Measurements from ENCODE around the gene ZNF738.
"Not testable (repeated sequence)": the region's sequence is repeated elsewhere in the genome, so short reads cannot be mapped to it uniquely, and the experiment has no call there.

ZNF738 gene

DNA sequence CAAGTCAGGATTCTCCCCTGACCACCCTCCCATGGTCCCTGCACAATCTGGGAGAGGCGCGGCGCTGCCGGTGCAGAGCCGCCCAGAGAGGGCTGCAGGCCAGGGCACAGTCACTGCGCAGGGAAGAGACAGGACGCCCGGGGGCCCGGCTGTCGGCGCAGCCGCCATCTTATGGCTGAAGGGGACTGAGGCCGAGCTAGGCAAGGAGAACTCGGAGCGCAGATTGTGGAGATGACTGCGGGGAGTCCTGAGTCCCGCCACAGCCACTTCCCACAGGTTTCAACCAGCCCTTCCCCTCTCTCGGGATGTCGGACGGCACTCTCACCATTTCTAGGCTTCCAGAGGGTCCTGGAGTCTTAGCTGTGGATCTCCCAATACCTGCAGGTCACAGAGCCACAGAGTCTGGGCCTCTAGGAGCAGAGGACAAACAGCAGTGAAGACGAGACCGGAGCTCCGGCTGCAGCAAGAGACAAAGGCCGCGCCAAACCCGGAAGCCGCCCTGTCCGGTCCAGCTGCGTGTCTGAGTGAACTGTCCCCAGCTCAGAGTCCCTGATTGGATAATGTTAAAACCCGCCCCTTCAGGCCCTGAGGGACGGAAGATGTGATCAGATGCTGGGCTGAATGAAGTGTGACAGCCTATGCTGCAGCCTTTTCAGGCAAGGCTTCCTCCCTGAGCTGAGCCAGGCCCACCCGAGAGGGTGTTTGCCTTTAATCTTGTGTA is 29.8 kb upstream of the ZNF738 start, which contains the start of gene ZNF708:
TSS of gene ZNF708 (minus strand) at position 526 of the 721 bp plus-strand sequence. CDS start at position 328, 198 bp downstream.
- H3K4me1 ChIP-seq (ENCODE audit: control insufficient read depth in 5 of 5, insufficient read depth in 5 of 5, low read length in 5 of 5), result peaks cover 0 to 14% (median 13%) of the 10 kb centered on the region in 5 donors
- peak within 1 kb of the TSS; percentile 90 for H3K27ac ChIP-seq (ENCODE audit: low read depth, low read length)
- H3K36me3 ChIP-seq (ENCODE audit: control insufficient read depth in 5 of 5, insufficient read depth in 5 of 5, low read length in 5 of 5), result peaks cover 0 to 6% (median 0%) of the 10 kb centered on the region in 5 donors
- H3K9ac ChIP-seq (ENCODE audit: low read length in 5 of 5), result peak within 1 kb of the TSS; percentile 83 to 99 (median 90)
- peak within 1 kb of the TSS; percentile 95 to 100 (median 99) for H3K4me3 ChIP-seq (ENCODE audit: low read depth in 1 of 5, low read length in 5 of 5)
- no peaks in the 10 kb centered on the region for H3K9me3 ChIP-seq (ENCODE audit: control insufficient read depth in 5 of 5, low read length in 5 of 5)
- H3K27me3 ChIP-seq (ENCODE audit: control insufficient read depth in 5 of 5, insufficient read depth in 4 of 5, low read length in 5 of 5), result no peaks in the 10 kb centered on the region

DNA sequence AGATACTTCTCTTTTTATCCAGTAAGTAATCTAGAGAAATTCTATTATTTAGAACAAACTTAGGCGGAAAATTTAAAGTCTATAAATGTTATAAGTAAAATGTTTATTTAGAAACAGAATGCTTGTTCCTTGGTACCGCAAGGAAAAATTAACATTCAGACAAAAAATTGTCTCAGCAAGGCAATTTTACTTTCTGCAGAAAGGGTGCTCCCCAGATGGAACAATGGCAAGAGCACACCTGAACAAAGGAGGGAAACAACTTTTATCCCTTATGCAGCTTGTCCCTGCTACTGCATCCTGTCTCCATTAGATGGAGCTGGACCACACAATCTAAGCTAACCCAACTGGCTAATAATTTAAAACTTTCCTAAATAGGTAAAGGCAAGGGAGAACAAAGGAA is 23.1 kb upstream of the ZNF738 start:
- H3K27me3 ChIP-seq (ENCODE audit: control insufficient read depth in 5 of 5, insufficient read depth in 4 of 5, low read length in 5 of 5), result no peaks in the 10 kb centered on the region
- no peak overlapping the region for H3K9ac ChIP-seq (ENCODE audit: low read length in 5 of 5)
- no peak overlapping the region for H3K4me3 ChIP-seq (ENCODE audit: low read depth in 1 of 5, low read length in 5 of 5)
- peaks cover 3 to 20% (median 13%) of the 10 kb centered on the region in 5 donors for H3K9me3 ChIP-seq (ENCODE audit: control insufficient read depth in 5 of 5, low read length in 5 of 5)
- no peaks in the 10 kb centered on the region for H3K36me3 ChIP-seq (ENCODE audit: control insufficient read depth in 5 of 5, insufficient read depth in 5 of 5, low read length in 5 of 5)
- H3K4me1 ChIP-seq (ENCODE audit: control insufficient read depth in 5 of 5, insufficient read depth in 5 of 5, low read length in 5 of 5), result no peaks in the 10 kb centered on the region
- no peak overlapping the region for H3K27ac ChIP-seq (ENCODE audit: low read depth, low read length)

DNA sequence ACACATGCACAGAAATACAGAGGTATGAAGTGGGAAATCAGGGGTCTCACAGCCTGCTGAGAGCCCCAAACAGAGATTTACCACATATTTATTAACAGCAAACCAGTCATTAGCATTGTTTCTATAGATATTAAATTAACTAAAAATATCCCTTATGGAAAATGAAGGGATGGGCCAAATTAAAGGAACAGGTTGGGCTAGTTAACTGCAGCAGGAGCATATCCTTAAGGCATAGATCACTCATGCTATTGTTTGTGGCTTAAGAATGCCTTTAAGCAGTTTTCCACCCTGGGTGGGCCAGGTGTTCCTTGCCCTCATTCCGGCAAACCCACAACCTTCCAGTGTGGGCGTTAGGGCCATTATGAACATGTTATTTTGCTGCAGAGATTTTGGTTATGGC is 14.0 kb upstream of the ZNF738 start:
- peaks cover 2 to 13% (median 7%) of the 10 kb centered on the region in 5 donors for H3K9me3 ChIP-seq (ENCODE audit: control insufficient read depth in 5 of 5, low read length in 5 of 5)
- H3K27ac ChIP-seq (ENCODE audit: low read depth, low read length); H3K4me3 ChIP-seq (ENCODE audit: low read depth in 1 of 5, low read length in 5 of 5); H3K36me3 ChIP-seq (ENCODE audit: control insufficient read depth in 5 of 5, insufficient read depth in 5 of 5, low read length in 5 of 5); H3K27me3 ChIP-seq (ENCODE audit: control insufficient read depth in 5 of 5, insufficient read depth in 4 of 5, low read length in 5 of 5); H3K9ac ChIP-seq (ENCODE audit: low read length in 5 of 5); H3K4me1 ChIP-seq (ENCODE audit: control insufficient read depth in 5 of 5, insufficient read depth in 5 of 5, low read length in 5 of 5): not testable (repeated sequence)

DNA sequence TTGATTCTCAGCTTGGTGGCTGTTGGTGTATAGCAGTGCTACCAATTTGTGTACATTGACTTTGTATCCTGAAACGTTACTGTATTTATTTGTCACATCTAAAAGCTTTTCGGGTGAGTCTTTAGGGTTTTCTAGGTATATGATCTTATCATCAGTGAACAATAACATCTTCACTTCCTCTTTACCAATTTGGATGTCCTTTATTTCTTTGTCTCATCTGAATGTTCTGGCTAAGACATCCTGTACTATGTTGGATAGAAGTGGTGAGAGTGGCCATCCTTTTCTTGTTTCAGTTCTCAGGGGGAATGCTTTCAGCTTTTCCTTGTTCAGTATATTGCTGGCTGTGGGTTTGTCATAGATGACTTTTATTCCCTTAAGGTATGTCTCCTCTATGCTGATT is 6.0 kb upstream of the ZNF738 start:
- Histone ChIP-seq H3K27me3 (ENCODE audit: control insufficient read depth in 5 of 5, insufficient read depth in 4 of 5, low read length in 5 of 5) (no peaks in the 10 kb centered on the region), H3K4me3 (ENCODE audit: low read depth in 1 of 5, low read length in 5 of 5) (no peak overlapping the region), H3K36me3 (ENCODE audit: control insufficient read depth in 5 of 5, insufficient read depth in 5 of 5, low read length in 5 of 5) (no peaks in the 10 kb centered on the region), H3K9ac (ENCODE audit: low read length in 5 of 5) (no peak overlapping the region), H3K4me1 (ENCODE audit: control insufficient read depth in 5 of 5, insufficient read depth in 5 of 5, low read length in 5 of 5) (no peaks in the 10 kb centered on the region), H3K9me3 (ENCODE audit: control insufficient read depth in 5 of 5, low read length in 5 of 5) (peaks cover 2 to 5% (median 4%) of the 10 kb centered on the region in 5 donors), H3K27ac (ENCODE audit: low read depth, low read length) (no peak overlapping the region)

DNA sequence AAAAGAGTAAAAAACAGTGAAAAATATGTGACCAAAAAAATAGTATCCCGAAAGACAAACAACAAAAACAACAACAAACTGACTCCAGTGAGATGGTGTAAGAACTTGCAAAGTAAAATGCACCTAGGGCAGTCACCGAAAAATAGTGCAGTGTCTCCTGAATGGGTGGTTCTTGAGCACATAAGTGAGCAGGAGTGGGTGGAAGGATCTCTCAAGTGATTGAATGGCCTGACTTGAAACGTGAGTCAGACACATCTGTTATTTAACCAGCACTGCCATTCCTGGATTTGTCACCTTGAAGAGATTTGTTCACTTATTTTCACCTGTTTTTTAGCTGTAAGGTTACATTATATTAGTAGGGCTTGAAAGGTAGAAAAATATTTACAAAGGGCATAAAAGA is 3.5 kb downstream of the ZNF738 start:
- Histone ChIP-seq H3K36me3 (ENCODE audit: control insufficient read depth in 5 of 5, insufficient read depth in 5 of 5, low read length in 5 of 5) (peaks cover 0 to 12% (median 3%) of the 10 kb centered on the region in 5 donors), H3K9ac (ENCODE audit: low read length in 5 of 5) (no peak overlapping the region), H3K27ac (ENCODE audit: low read depth, low read length) (no peak overlapping the region), H3K9me3 (ENCODE audit: control insufficient read depth in 5 of 5, low read length in 5 of 5) (no peaks in the 10 kb centered on the region), H3K4me1 (ENCODE audit: control insufficient read depth in 5 of 5, insufficient read depth in 5 of 5, low read length in 5 of 5) (peaks cover 2 to 13% (median 4%) of the 10 kb centered on the region in 5 donors), H3K4me3 (ENCODE audit: low read depth in 1 of 5, low read length in 5 of 5) (no peak overlapping the region), H3K27me3 (ENCODE audit: control insufficient read depth in 5 of 5, insufficient read depth in 4 of 5, low read length in 5 of 5) (no peaks in the 10 kb centered on the region)

DNA sequence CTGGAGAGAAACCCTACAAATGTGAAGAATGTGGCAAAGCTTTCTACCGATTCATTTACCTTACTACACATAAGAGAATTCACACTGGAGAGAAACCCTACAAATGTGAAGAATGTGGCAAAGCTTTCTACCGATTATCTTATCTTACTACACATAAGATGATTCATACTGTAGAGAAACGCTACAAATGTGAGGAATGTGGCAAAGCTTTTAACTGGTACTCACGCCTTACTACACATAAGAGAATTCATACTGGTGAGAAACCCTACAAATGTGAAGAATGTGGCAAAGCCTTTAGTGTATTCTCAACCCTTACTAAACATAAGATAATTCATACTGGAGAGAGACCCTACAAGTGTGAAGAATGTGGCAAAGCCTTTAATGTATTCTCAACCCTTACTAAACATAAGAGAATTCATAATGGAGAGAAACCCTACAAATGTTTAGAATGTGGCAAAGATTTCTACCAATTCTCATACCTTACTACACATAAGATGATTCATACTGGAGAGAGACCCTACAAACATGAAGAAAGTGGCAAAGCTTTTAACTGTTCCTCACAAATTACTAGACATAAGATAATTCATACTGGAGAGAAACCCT is 25.3 kb downstream of the ZNF738 start:
- Histone ChIP-seq H3K4me3 (ENCODE audit: low read depth in 1 of 5, low read length in 5 of 5) (peak overlapping the region in 4 of 5 donors; percentile 29 to 50 (median 40)), H3K4me1 (ENCODE audit: control insufficient read depth in 5 of 5, insufficient read depth in 5 of 5, low read length in 5 of 5) (no peaks in the 10 kb centered on the region), H3K27me3 (ENCODE audit: control insufficient read depth in 5 of 5, insufficient read depth in 4 of 5, low read length in 5 of 5) (no peaks in the 10 kb centered on the region), H3K27ac (ENCODE audit: low read depth, low read length) (no peak overlapping the region), H3K36me3 (ENCODE audit: control insufficient read depth in 5 of 5, insufficient read depth in 5 of 5, low read length in 5 of 5) (peaks cover 0 to 13% (median 8%) of the 10 kb centered on the region in 5 donors), H3K9me3 (ENCODE audit: control insufficient read depth in 5 of 5, low read length in 5 of 5) (peaks cover 33 to 73% (median 72%) of the 10 kb centered on the region in 5 donors), H3K9ac (ENCODE audit: low read length in 5 of 5) (no peak overlapping the region)

DNA sequence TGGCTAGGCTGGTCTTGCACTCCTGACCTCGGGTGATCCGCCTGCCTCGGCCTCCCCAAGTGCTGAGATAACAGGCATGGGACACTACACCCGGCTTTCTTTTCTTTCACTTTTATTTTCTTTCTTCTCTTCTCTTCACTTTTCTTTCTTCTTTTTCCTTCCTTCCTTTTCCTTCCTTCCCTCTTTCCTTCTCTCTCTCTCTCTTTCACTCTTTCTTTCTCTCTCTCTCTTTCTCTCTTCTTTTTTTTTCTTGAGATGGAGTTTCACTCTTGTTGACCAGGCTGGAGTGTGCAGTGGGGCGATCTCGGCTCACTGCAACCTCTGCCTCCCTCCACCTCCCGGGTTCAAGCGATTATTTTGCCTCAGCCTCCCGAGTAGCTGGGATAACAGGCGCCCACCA is 37.3 kb downstream of the ZNF738 start:
- H3K9me3 ChIP-seq (ENCODE audit: control insufficient read depth in 5 of 5, low read length in 5 of 5), result no peaks in the 10 kb centered on the region
- H3K36me3 ChIP-seq (ENCODE audit: control insufficient read depth in 5 of 5, insufficient read depth in 5 of 5, low read length in 5 of 5), result peaks cover 0 to 8% (median 3%) of the 10 kb centered on the region in 5 donors
- H3K27me3 ChIP-seq (ENCODE audit: control insufficient read depth in 5 of 5, insufficient read depth in 4 of 5, low read length in 5 of 5), result no peaks in the 10 kb centered on the region
- H3K9ac ChIP-seq (ENCODE audit: low read length in 5 of 5), result no peak overlapping the region
- peaks cover 5 to 17% (median 12%) of the 10 kb centered on the region in 5 donors for H3K4me1 ChIP-seq (ENCODE audit: control insufficient read depth in 5 of 5, insufficient read depth in 5 of 5, low read length in 5 of 5)
- H3K27ac ChIP-seq (ENCODE audit: low read depth, low read length), result no peak overlapping the region
- no peak overlapping the region for H3K4me3 ChIP-seq (ENCODE audit: low read depth in 1 of 5, low read length in 5 of 5)

DNA sequence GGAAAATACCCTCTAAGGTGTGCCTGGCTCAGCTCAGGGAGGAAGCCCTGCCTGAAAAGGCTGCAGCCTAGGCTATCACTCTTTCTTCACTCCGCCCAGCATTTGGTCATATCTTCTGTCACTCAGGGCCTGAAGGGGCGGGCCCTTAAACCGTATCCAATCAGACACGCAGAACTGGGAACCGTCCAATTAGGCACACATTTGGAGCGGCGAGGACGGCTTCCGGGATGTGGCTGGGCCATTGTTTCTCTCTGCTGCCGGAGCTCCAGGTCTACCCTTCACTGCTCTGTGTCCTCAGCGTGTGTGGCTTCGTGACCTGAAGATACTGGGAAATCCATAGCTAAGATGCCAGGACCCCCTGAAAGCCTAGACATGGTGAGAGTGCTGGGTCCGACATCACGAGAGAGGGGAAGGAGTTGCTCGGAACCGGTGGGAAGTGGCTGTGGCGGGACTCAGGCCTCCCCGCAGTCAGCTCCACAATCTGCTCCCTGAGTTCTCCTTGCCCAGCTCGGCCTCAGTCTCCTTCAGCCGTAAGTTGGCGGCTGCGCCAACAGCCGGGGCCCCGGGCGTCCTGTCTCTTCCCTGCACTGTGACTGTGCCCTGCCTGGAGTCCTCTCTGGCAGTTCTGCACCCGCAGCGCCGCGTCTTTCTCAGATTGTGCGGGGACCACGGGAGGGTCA is 38.2 kb downstream of the ZNF738 start, which contains the start of gene ZNF493:
TSS of gene ZNF493 (plus strand) at position 241 of the 680 bp plus-strand sequence. CDS start at position 346, 105 bp downstream.
- peak within 1 kb of the TSS; percentile 98 to 100 (median 100) for H3K4me3 ChIP-seq (ENCODE audit: low read depth in 1 of 5, low read length in 5 of 5)
- peak within 1 kb of the TSS; percentile 87 to 98 (median 92) for H3K9ac ChIP-seq (ENCODE audit: low read length in 5 of 5)
- peaks cover 5 to 17% (median 12%) of the 10 kb centered on the region in 5 donors for H3K4me1 ChIP-seq (ENCODE audit: control insufficient read depth in 5 of 5, insufficient read depth in 5 of 5, low read length in 5 of 5)
- no peaks in the 10 kb centered on the region for H3K27me3 ChIP-seq (ENCODE audit: control insufficient read depth in 5 of 5, insufficient read depth in 4 of 5, low read length in 5 of 5)
- H3K9me3 ChIP-seq (ENCODE audit: control insufficient read depth in 5 of 5, low read length in 5 of 5), result no peaks in the 10 kb centered on the region
- peaks cover 0 to 8% (median 3%) of the 10 kb centered on the region in 5 donors for H3K36me3 ChIP-seq (ENCODE audit: control insufficient read depth in 5 of 5, insufficient read depth in 5 of 5, low read length in 5 of 5)
- H3K27ac ChIP-seq (ENCODE audit: low read depth, low read length), result peak within 1 kb of the TSS; percentile 86

DNA sequence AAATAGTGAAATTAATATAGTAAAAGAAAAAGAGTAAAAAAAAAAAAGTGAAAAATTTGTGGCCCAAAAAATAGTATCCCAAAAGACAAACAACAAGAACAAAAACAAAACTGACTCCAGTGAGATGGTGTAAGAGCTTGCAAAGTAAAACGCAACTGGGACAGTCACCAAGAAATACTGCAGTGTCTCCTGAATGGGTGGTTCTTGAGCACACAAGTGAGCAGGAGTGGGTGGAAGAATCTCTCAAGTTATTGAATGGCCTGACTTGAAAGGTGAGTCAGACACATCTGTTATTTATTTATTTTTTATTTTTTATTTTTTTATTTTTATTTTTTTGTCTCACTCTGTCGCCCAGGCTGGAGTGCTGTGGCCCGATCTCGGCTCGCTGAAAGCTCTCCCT is 40.1 kb downstream of the ZNF738 start:
- Histone ChIP-seq H3K27ac (ENCODE audit: low read depth, low read length) (no peak overlapping the region), H3K27me3 (ENCODE audit: control insufficient read depth in 5 of 5, insufficient read depth in 4 of 5, low read length in 5 of 5) (no peaks in the 10 kb centered on the region), H3K9ac (ENCODE audit: low read length in 5 of 5) (no peak overlapping the region), H3K4me3 (ENCODE audit: low read depth in 1 of 5, low read length in 5 of 5) (no peak overlapping the region), H3K4me1 (ENCODE audit: control insufficient read depth in 5 of 5, insufficient read depth in 5 of 5, low read length in 5 of 5) (peaks cover 5 to 17% (median 12%) of the 10 kb centered on the region in 5 donors), H3K9me3 (ENCODE audit: control insufficient read depth in 5 of 5, low read length in 5 of 5) (no peaks in the 10 kb centered on the region), H3K36me3 (ENCODE audit: control insufficient read depth in 5 of 5, insufficient read depth in 5 of 5, low read length in 5 of 5) (peaks cover 0 to 17% (median 4%) of the 10 kb centered on the region in 5 donors)

All from subcutaneous abdominal adipose tissue (tissue), 5 donors.